ENCODE results near the gene SLC12A8.

The SLC12A8 gene

DNA sequence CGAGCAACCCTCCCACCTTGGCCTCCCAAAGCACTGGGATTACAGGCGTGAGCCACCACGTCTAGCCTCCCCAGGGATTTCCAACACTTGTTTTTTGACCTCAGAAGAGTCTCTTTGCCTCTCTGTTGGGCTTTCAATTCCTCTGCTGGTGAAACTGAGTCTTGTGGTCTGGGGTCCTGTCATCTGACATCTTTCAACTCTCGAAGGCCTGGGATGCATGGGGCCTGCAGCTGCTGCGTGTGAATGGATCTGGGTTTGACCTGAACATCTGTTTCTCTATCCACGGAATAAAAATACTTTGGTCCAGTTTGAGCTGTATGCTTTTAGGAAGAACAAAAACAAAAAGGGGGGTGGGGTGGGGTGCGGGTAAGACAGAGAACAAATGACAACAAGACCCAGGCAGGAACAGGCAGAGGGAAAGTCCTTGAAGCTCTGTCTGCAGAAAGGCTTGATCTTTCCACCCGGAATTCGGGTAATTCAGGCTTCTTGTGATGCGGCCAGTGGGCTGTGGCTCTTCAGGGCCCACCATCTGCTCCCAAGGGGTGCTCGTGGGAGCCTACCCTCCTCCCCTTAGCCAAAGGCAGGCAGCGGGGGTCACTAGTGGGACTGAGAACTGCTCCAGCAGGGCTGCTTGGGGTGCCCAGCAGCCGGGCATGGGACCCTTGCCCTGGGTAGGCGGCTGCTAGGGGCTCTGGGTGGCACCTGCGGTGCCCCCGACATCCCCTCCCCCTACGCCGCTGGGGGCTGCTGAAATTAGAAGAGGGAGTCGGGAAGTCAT is 71.5 kb downstream of the SLC12A8 start:
- peak; percentile 34 for DNase-seq (ENCODE audit: low read depth, low spot score)

DNA sequence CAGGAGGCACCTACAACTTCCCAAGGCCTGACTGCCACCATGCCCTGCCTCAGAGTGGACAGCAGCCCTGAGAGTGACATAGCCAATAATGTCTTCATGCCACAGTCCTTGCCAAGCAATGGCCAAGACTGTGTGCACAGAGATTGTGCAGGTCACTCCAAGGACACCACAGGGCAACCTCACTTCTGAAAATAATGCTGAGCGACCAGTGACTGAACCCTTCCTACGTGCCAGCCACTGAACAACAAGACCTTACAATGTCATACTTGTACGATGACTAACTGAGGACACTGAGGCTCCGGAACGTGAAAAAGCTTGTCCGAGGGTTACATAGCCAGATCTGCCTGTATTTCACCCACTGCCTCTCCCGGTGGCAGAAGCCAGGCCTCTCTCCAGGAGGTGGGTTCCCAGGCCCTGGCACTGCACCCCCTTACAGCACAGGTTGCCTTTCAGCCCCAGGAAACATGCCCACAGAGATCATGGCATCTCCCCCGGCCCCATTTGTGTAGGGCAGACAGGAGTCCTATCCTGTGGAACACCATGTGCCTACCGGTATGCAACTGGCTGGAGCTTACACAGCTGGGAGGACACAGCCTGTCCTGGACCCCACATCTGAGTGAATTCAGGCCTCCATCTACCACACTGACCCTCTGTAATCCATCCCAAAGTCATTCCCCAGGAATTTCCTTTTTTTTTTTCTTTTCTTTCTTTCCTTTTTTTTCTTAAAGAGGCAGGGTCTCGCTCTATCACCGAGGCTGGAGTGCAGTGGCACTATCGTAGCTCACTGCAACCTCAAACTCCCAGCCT is 72.3 kb downstream of the SLC12A8 start:
- no peak for DNase-seq (ENCODE audit: low read depth, low spot score)

DNA sequence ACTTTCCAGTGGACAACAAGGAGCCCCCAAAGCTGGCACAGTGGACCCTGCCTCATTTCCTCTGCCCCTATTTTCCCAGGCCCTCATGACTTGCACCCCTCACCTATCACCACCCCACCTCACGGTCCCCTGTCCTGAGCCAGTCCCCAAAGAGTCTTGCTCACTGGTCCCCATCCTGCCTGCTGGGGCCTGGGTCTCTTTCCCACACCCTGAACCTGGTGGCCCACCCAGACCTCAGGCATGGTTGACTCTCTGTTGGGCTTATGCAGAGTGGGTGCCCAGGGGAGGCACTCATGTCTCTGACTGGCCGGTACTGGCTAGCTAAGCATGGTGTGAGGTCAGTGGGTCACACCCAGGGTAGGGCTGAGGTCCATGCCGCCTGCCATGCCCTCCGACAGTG is 73.2 kb downstream of the SLC12A8 start:
- no peak for DNase-seq (ENCODE audit: low read depth, low spot score)

DNA sequence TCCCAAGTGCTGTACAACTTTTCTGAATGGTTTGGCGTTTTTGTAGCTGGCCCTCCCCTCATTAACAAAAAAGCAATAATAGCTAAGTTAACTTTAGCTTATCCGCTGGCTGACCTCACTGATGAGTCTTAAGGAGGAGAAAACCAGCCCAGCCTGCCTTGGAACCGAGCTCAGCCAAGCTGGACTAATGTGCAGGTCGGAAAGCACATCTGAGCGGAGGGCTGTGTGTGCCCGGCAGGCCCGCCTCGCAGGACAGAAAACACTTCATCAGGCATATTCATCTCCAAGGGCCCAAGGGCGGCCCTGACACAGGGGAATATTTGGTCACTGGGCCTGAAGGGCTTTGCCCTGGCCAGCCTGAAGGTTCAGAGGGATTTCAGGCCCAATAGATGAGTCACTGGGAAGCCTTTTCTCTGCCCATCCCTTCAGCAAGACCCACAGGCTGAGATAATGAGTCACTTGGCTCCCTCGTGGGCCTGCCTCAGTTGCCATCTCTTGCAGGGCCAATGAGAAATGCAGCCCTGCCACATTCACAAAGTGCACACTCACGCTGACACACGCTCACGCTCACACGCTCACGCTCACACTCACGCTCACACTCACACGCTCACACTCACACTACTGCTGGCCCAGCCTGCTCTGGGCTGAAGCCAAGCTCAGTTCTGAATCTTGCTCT is 75.1 kb downstream of the SLC12A8 start:
- DNase-seq (ENCODE audit: low read depth, low spot score): no peak

DNA sequence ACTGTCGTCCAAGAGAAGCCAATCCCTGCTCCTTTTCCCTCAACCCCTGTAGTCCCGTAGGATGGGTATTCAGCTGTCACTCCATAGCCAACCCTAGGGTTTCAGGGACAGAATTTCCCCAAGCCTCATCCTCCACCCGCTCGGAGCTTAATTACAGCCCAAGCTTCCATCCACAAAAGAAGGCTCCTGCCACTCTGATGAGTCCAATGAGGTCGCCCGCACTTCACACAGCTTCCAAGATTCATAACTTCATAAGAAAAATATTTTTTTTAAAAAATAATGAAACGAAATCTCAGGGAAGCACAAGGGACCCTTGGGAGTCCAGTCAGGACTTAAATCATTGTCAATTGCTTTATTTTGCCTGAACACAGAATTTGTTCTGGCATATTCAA is 75.6 kb downstream of the SLC12A8 start:
- DNase-seq (ENCODE audit: low read depth, low spot score): no peak

DNA sequence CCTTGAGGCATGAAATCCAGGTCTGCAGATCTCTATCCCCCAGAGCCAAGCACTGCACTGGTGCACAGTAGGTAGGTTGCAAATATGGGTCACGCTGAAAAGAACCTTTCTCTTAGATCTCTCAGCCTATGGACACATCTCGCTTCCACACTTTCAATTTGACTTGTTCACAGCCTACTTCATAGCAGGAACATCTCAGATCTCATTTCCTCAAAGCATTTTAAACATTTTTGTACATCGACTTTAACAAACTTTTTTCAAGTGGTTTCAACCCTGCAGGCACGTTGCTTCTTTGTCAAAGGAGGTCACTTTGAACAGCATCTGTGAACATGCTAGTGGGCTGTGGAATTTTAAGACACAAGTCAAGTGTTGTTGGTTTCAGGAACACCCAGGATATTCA is 76.0 kb downstream of the SLC12A8 start:
- no peak for DNase-seq (ENCODE audit: low read depth, low spot score)

DNA sequence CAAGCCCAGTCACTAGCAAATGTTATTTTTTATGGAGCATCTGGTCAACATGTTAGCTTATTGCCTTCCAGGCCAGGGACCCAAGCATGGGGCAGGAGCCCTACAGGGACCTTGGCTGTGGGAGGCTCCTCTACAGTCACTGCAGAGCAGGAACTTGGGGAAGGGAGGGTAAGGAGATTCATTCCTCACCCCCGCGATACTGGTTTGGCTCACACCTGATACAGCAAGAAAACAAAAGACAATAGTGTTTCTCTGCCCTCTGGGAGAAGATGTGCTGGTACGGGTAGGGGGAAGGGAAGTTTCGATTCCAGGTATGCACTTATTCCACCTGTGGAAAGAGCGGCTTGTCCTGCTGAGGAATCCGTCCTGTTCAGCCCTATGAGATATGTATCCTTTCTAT is 77.6 kb downstream of the SLC12A8 start:
- no peak for DNase-seq (ENCODE audit: low read depth, low spot score)

DNA sequence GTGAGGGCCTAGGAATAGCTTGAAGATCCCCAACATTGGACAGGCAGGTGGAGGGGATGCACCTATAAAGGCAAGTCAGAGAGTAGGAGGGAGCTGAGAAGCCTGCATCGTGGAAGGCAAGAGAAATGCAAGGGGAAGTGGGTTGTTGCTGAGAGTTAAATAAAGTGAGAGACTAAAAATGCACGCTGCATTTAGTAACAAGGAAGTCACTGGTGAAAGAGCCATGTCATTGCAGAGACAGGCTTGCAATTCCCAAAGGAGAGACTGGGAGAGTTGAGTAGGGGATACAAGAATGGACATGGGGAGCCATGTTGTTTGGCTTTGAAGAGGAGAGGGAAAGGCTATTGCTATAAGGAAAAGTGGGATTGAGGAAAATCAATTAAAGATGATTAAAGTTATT is 79.7 kb downstream of the SLC12A8 start:
- no peak for DNase-seq (ENCODE audit: low read depth, low spot score)

DNA sequence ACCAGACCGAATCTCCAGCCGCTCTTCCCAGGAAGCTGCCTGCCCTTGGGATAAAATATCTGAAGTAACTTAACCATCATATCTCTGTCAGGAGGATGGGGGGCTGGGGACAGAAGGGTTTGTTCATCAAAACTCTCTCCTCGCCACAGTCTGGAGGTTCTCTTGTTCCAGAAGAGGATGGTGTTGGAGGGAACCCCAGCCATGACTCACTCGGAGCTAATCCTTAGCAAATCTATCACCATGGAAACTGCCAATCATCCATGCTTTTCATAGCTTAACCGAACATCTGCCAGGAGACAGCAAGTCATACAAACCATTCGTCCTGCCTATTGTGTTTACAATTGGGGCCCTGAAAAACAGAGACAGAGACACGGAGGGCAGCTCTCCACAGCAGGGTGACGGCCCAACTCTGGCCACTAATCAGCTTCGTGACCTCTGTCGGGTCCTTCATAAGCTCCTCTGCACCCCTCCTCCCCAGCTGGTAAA is 83.0 kb downstream of the SLC12A8 start:
- no peak for DNase-seq (ENCODE audit: low read depth, low spot score)

DNA sequence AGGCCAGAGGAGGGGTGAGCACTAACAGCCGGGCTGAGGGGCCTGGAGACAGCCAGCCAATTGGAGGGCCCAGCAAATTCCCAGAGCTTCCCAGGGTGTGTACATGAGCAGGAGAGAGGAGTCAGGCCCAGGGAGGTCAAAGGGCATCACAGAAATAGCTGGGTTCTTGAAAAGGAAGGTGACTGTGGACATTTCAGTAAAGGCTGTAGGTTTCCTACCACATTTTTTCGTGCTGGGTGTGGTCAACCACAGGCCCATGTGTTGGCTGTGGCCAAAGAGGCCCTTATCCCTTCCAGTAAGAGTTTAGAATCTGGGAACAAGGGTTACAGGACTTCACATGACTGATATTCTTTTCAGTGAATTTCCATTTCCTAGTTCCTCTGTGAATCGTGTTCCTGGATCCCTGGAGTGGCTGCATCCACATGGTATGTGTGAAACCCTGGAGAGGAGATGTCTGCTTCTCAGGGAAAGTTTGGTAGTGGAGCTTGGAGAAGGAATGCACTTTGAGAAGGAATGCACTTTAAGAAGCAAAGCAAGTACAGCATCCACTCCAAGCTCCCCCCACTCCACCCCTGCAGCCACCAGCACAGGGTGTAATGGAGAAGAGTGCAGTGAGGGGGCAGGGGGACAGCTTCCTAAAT is 83.6 kb downstream of the SLC12A8 start:
- DNase-seq (ENCODE audit: low read depth, low spot score): no peak

DNA sequence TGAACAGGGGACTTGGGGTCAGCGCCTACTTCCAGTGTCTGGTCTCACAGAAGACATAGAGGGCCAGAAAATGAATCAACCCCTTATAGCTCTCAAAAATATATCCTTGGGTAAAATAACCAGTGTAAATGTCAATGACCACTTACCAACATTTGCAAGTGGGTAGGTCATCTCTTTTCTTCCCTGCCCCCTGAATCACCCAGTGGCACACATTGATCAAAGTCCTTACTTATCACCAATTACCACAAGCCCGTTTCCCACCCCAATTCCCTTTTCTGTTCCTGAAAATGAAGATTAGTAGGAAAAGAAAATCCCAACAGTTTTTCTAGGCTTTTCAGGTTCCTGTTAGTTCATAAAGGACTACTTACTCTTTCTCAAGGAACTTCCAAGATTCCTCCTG is 86.2 kb downstream of the SLC12A8 start:
- no peak for DNase-seq (ENCODE audit: low read depth, low spot score)

DNA sequence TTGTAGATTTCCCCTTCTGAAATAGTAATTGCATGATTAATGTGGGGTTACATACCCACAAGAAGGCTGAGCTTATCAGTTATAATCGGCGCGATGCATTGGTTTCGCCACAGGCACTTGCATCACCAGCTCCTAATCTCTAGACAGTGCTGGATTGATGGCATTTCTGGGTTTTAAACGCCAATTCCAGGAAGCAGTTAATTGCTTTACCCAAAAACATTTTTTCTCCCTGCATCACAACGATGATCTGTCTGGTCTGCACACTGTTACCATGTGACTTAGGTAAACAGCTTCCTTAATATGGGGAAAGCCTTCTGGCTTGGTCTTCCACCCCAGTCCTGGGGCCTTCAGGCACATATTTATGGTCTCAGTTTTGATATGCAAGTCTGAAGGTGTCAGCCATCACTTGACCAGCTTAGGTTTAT is 86.7 kb downstream of the SLC12A8 start:
- DNase-seq (ENCODE audit: low read depth, low spot score): no peak

DNA sequence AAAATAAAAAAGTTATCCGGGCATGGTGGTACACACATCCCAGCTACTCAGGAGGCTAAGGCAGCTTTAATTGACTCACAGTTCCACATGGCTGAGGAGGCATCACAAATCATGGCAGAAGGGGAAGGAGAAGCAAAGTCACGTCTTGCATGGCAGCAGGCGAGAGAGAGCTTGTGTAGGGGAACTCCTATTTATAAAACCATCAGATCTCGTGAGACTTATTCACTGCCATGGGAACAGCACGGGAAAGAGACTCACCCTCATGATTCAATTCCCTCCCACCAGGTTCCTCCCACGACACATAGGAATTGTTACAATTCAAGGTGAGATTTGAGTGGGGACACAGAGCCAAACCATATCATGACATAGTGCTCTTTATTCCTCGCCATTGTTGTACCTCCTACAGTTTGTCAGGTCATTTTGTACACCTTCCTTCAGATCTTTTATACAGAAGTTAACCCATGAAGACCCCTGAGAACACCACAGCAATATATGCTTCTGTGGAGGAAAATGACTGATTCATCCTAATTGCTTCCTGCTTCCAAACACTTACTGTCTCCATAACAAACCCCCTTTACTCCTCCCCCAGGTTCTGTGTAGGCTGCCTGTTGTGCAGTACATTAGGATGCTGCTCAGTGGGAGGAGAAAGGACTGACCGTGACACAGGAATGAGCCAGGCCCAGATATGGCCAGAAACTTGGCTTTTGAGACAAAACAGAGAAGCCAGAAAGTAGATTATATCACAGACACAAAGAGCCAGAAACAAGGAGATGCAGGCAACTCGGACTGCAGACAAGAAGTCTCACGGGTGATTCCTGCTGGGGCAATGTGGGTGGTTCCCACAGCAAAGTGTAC is 88.9 kb downstream of the SLC12A8 start:
- no peak for DNase-seq (ENCODE audit: low read depth, low spot score)

DNA sequence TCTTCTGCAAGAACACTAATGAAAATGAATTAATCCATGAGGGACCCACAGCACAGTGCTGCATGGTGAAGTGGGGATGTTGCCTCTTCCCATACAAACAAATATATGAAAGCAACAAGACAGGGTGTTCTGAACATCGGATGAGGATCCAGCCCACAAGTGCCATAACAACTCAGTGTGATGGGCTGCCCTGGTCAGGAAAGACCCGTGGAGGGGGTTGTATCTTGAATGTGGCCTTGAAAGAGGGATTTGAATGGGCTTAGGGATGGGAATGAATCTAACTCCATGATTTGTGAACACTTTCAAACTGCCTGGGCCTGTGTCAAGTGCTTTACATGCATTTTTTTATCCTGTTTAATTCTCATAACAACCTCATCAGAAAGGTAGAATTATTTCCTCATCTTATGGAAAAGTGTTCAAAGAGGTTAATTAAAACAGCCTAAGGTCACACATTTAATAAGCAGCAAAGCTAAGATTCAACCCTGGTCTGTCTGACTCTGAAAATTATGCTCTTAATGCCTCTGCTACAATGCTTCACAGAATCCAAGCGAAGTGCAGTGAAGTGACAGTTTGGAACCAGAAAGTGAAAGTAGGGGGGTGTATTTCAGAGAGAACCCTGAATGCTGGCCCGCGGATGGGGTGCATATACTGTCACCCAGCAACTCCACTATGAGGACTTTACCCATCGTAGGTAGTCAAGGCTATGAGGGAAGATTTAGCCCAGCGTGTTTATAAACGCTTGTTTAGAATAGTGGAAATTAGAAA is 91.1 kb downstream of the SLC12A8 start:
- no peak for DNase-seq (ENCODE audit: low read depth, low spot score)

DNA sequence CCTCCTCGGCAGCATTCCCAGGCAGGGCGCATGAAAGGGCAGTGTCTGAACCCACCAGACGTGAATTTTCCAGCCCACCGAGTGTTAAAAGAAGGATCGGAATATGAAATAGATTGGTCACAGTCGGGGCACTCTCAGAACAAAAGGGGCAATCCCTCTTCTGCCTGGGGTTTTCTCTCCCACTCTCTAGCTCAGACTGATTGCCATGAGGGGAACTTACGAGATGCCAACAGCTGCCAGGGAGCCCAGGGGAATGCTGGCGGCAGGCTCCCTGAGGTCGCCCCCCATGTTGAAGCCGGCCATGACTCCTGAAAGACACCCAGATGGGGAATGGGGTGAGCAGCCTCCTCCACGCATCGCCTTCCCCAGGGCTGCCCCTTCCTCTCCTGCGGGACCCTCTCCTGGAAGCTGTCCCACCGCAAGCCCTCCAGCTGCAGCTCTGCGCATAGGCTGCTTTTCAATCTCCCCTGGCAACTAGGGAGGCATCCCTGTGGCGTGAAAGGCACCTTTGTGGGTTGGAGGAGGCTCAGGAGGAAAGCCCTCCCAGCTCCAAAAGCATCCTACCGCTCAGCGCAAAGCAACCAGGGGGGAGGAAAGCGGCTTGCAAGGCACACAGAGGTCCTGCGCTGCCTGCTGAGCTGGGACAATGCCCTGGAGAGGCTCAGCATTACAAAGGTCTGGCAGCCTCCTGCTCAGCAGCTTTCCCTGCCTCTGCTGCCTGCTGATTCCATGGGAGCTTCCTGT is 92.0 kb downstream of the SLC12A8 start:
- no peak for DNase-seq (ENCODE audit: low read depth, low spot score)

DNA sequence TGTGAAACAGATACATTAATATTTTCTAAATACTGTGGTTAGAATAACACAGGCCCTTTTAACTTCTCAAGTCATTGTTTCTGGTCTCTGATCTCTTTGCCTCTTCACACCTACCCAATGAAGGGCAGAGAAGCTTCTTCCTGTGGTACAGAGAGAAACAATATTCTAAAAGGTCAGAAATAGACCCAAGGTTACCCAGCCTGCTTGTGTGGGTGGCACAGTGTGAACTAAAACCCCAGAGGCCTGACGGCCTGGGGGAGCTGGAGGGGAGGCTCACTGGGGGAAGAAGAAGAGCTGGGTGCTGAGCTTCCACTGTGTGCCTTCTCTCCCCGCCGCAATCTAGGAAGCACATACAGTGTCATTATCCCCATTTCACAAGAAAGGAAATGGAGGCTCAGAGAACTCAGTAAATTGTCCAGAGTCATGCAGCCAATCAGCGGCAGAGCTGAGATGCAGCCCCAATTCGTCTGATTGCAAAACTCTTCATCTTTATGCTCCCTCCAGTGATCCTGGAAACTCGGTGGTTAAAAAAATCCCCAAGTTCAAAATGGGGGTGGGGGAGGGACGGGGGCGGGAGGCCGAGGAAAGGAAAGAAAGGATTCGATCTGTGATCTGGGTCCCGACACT is 92.7 kb downstream of the SLC12A8 start:
- DNase-seq (ENCODE audit: low read depth, low spot score): no peak

DNA sequence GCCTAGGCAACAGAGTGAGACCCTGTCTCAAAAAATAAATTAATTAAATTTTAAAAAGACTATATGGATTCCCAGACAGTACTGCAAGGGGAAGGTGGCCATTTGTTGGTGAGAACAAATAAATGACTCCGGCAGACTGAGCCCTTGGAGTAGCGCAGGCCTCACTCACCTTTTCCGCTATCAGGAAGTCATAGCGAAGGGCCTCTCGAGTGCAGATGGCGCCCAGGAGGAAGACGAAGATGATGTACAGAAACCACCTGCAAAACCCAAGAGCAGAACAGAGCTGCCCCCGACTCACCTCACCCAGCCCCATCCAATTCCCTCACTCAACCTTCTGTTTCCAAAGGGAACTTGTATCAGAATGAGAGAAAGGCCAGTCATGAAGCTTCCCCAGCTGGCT is 93.9 kb downstream of the SLC12A8 start:
- no peak for DNase-seq (ENCODE audit: low read depth, low spot score)

DNA sequence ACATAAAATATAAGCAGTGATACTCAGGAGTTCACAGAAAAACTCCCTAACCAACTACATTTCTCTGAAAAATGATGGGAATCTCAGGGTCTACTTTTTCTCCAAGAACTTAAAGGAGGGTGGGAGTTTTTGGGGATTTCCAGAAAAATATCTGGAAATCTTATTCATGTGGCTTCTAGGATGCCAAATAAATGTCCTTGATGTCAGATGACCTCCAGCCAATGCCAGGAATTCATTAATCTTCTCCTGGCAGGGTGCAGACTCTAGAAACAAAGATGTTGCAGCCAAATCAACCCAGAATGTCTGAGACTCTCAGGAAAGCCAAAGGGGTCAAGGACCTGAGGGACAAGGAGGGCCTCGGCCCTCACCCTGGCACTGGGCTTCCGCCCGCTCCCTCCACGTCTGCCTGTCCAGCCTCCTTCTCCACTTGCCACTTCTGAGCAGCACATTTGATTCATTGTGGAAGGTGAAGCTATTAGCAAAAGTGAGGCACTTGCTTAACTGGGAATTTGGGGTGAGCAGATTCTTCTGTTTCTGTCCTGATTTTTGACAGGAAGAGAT is 94.8 kb downstream of the SLC12A8 start:
- no peak for DNase-seq (ENCODE audit: low read depth, low spot score)

Data from activated naive CD8-positive, alpha-beta T cell treated with anti-CD3 and anti-CD28 coated beads, Interleukin-2, amount 50 U/mL, for 16 hours (primary cell).